Embryonic facial prominence (tissue), 1 donor: Measurements from ENCODE around the gene DCST1.
"Not testable (repeated sequence)": the region's sequence is repeated elsewhere in the genome, so short reads cannot be mapped to it uniquely, and the experiment has no call there.

Experiments used
- DNase-seq: peaks from one replicate; pipeline ENCODE4 v3.0.0-alpha.2; 2016; ENCODE audit errors: extremely low spot score

The DCST1 gene

GRCh38 chr1:155033524-155033923, at the start of gene DCST1, which contains the start of gene DCST2:
TSS of gene DCST1 (plus strand) at chr1:155033824. CDS start at chr1:155034037, 213 bp downstream.
TSS of gene DCST2 (minus strand) at chr1:155033781. CDS start at chr1:155033701, 80 bp downstream.
- DNase-seq = no peak

- not testable (repeated sequence) for DNase-seq
Measured at GRCh38 chr1:154986736-154987135, 46.9 kb upstream of the DCST1 start.

GRCh38 chr1:154987326-154987725, 46.3 kb upstream of the DCST1 start:
- no peak for DNase-seq

GRCh38 chr1:154988058-154988954, 45.3 kb upstream of the DCST1 start:
- no peak for DNase-seq

- DNase-seq = no peak
Measured at GRCh38 chr1:154989195-154989860, 44.3 kb upstream of the DCST1 start.

GRCh38 chr1:154990276-154990675, 43.3 kb upstream of the DCST1 start:
- DNase-seq = no peak

- DNase-seq = no peak
Measured at GRCh38 chr1:154992721-154993571, 40.7 kb upstream of the DCST1 start.

- DNase-seq = no peak
Measured at GRCh38 chr1:154993572-154994268, 39.9 kb upstream of the DCST1 start, which contains the start of gene LENEP. TSS of gene LENEP (plus strand) at chr1:154993586. CDS start at chr1:154993608, 22 bp downstream.

GRCh38 chr1:154994269-154994587, 39.4 kb upstream of the DCST1 start:
- no peak for DNase-seq

GRCh38 chr1:154994591-154994990, 39.0 kb upstream of the DCST1 start:
- DNase-seq = no peak

- DNase-seq = not testable (repeated sequence)
Measured at GRCh38 chr1:154995301-154995983, 38.2 kb upstream of the DCST1 start.

- no peak for DNase-seq
Measured at GRCh38 chr1:154996966-154997701, 36.5 kb upstream of the DCST1 start.

GRCh38 chr1:154998201-154998780, 35.3 kb upstream of the DCST1 start:
- DNase-seq = no peak

GRCh38 chr1:154998818-154999570, 34.6 kb upstream of the DCST1 start:
- DNase-seq = peak; percentile 76

GRCh38 chr1:154999571-155000410, 33.8 kb upstream of the DCST1 start:
- no peak for DNase-seq

- DNase-seq = no peak
Measured at GRCh38 chr1:155000411-155000725, 33.3 kb upstream of the DCST1 start.

GRCh38 chr1:155000726-155001424, 32.7 kb upstream of the DCST1 start:
- DNase-seq = peak; percentile 50

GRCh38 chr1:155001425-155001674, 32.3 kb upstream of the DCST1 start:
- no peak for DNase-seq
